OCI-LY7 (cell line): Measurements from ENCODE around the gene AFDN.

Source experiments
- CTCF ChIP-seq: fragments of 200-600 bp; sonication (generic); conservative IDR thresholded peaks from 2 replicates; pipeline ENCODE4 v1.5.1; 2014; ENCODE audit warnings: mild to moderate bottlenecking, antibody characterized with exemption, low read length, moderate library complexity, mixed read lengths
- EZH2phosphoT487 ChIP-seq: fragments of 200-600 bp; sonication (generic); IDR thresholded peaks from 2 replicates; pipeline ENCODE4 v1.6.1; 2018; ENCODE audit warnings: low read depth, borderline replicate concordance, mild to moderate bottlenecking, mixed run types, antibody characterized with exemption, low read length, moderate library complexity, mixed read lengths

- TF ChIP-seq CTCF = no peak
- no peak for TF ChIP-seq EZH2phosphoT487
Measured at GRCh38 chr6:167779129-167779992, 47.4 kb upstream of the AFDN start.
